Caco-2 (cell line): ENCODE measurements around the gene DOCK6. TPM values are rescaled to one million over a fixed set of nuclear protein-coding genes. Genes with fewer than 3 reads are reported as not detected.
"Not testable (repeated sequence)": the region's sequence is repeated elsewhere in the genome, so short reads cannot be mapped to it uniquely, and the experiment has no call there.

Source experiments
- BruUV-seq: library from RNA; stranded (reverse); fragments of 400-500 nt; replicated peaks from 2 replicates; lab custom pipeline; 2021; lab: Mats Ljungman, UMichigan
- CTCF ChIA-PET: fragments of 300-600 bp; sonication (Branson Sonifier 250); formaldehyde crosslinking; loops from one replicate; lab custom pipeline; 2022; ENCODE audit warnings: antibody characterized with exemption; lab: Charles Lee
- POLR2A ChIA-PET: fragments of 300-600 bp; sonication (Branson Sonifier 250); formaldehyde crosslinking; loops from one replicate; lab custom pipeline; 2022; ENCODE audit warnings: antibody characterized with exemption; lab: Charles Lee
- DNase-seq, 2 experiments: peaks; one replicate each; pipeline versions ENCODE4 v3.0.0 to v3.0.0-alpha.2; 2020 to 2022
- H3K27me3 ChIP-seq: replicated peaks from 2 replicates; pipeline ENCODE4 v1.6.0; 2011; ENCODE audit warnings: low read length; ENCODE audit not compliant: control insufficient read depth, insufficient read depth
- H3K36me3 ChIP-seq: 2 replicates; pipeline ENCODE4 v1.5.1; 2011; ENCODE audit warnings: low read length; ENCODE audit not compliant: control insufficient read depth, insufficient read depth
- H3K4me1 ChIP-seq: fragments of 250-450 bp; sonication (Bioruptor Pico); 2 replicates; pipeline ENCODE4 v1.5.1; 2020; ENCODE audit warnings: mild to moderate bottlenecking
- H3K4me3 ChIP-seq: 2 replicates; pipeline ENCODE4 v1.5.1; 2011; ENCODE audit warnings: low read depth, mild to moderate bottlenecking, control low read depth, low read length
- H3K9me3 ChIP-seq: fragments of 250-450 bp; sonication (Bioruptor Pico); 2 replicates; pipeline ENCODE4 v1.5.1; 2020; ENCODE audit warnings: mild to moderate bottlenecking, moderate library complexity
- H3K27ac Mint-ChIP-seq: one replicate; pipeline ENCODE4 v1.8.0; 2022; ENCODE audit warnings: mixed read lengths; ENCODE audit not compliant: unreplicated experiment
- H3K27me3 Mint-ChIP-seq: one replicate; pipeline ENCODE4 v1.8.0; 2022; ENCODE audit warnings: mixed read lengths; ENCODE audit not compliant: insufficient read depth, unreplicated experiment
- H3K36me3 Mint-ChIP-seq: one replicate; pipeline ENCODE4 v1.8.0; 2022; ENCODE audit warnings: mild to moderate bottlenecking, mixed read lengths; ENCODE audit not compliant: insufficient read depth, unreplicated experiment
- H3K4me1 Mint-ChIP-seq: one replicate; pipeline ENCODE4 v1.8.0; 2022; ENCODE audit warnings: low read depth, mixed read lengths; ENCODE audit not compliant: unreplicated experiment
- H3K4me3 Mint-ChIP-seq: one replicate; pipeline ENCODE4 v1.8.0; 2022; ENCODE audit warnings: mild to moderate bottlenecking, moderate library complexity, mixed read lengths; ENCODE audit not compliant: unreplicated experiment
- H3K9me3 Mint-ChIP-seq: one replicate; pipeline ENCODE4 v1.8.0; 2022; ENCODE audit warnings: mixed read lengths; ENCODE audit not compliant: unreplicated experiment
- intact Hi-C: fragments of 100-400 bp; cut with micrococcal nuclease; formaldehyde crosslinking; loops from one replicate; pipeline ENCODE4 v1.10.0; 2022; ENCODE audit not compliant: unreplicated experiment
- total RNA-seq: library from RNA; stranded (reverse); gene quantifications from 2 replicates; pipeline ENCODE4 v1.2.3, GENCODE V29; 2022
- TF ChIP-seq, protein P1 (sequence below), 2 experiments: fragments of 200-600 bp in 1 of 2; IDR thresholded peaks; 1 replicate in 1 of 2; 2 replicates in 1 of 2; pipeline versions ENCODE4 v1.5.1 to v1.8.0; 2011 to 2022; ENCODE audit warnings: antibody characterized with exemption in 1 of 2, control low read depth in 1 of 2, inconsistent platforms in 1 of 2, low read depth in 1 of 2, low read length in 1 of 2, mild to moderate bottlenecking in 1 of 2, moderate library complexity in 1 of 2; ENCODE audit not compliant: insufficient read depth in 1 of 2, severe bottlenecking in 1 of 2, unreplicated experiment in 1 of 2

Gene DOCK6
- total RNA-seq, 1 experiment from 2014 or later = 84.1 TPM

DNA sequence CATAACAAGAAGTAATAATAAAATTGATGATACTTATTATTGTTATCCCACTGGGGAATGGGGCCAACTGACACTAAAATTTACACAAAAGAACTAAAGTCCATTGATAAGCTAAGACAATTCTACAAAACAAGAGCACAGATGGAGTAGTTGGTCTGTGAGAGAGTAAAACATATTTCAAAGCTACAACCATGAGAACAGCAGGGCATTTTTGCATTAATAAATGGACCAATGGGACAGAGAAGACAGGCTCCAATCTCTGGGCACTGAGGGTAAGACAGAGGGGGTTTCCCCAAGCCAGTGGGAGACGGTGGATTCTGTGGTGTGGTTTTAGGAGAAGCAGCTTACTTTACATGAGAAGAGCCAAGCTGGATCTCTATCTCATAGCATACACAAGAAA lies 79.3 kb downstream of the DOCK6 start:
- ChIA-PET CTCF (interaction anchor here (0.6 kb wide), 1 partner anchor 1184 kb away, joined by 6 read pairs; no protein-coding TSS in a partner anchor), POLR2A (no interaction called here)
- Mint-ChIP-seq H3K4me3 (no peak overlapping the region), H3K27me3 (no peaks in the 10 kb centered on the region), H3K9me3 (no peaks in the 10 kb centered on the region), H3K27ac (no peak overlapping the region), H3K36me3 (peaks cover 16% of the 10 kb centered on the region), H3K4me1 (no peaks in the 10 kb centered on the region)
- H3K4me1 ChIP-seq = no peaks in the 10 kb centered on the region
- H3K36me3 ChIP-seq = no peaks in the 10 kb centered on the region
- no peaks in the 10 kb centered on the region for H3K27me3 ChIP-seq
- H3K4me3 ChIP-seq = no peak overlapping the region
- DNase-seq = no peak
- TF ChIP-seq, protein P1, sequence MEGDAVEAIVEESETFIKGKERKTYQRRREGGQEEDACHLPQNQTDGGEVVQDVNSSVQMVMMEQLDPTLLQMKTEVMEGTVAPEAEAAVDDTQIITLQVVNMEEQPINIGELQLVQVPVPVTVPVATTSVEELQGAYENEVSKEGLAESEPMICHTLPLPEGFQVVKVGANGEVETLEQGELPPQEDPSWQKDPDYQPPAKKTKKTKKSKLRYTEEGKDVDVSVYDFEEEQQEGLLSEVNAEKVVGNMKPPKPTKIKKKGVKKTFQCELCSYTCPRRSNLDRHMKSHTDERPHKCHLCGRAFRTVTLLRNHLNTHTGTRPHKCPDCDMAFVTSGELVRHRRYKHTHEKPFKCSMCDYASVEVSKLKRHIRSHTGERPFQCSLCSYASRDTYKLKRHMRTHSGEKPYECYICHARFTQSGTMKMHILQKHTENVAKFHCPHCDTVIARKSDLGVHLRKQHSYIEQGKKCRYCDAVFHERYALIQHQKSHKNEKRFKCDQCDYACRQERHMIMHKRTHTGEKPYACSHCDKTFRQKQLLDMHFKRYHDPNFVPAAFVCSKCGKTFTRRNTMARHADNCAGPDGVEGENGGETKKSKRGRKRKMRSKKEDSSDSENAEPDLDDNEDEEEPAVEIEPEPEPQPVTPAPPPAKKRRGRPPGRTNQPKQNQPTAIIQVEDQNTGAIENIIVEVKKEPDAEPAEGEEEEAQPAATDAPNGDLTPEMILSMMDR (IDR thresholded peaks at IDR 0.05; ENCODE audit: insufficient read depth in 1 of 2, low read depth in 1 of 2, low read length in 1 of 2, severe bottlenecking in 1 of 2, unreplicated experiment in 1 of 2) = no peak
- BruUV-seq = no TSS peak
- intact Hi-C loops = no loop called here
- no peaks in the 10 kb centered on the region; the same call in 1 of the 2 replicates for H3K9me3 ChIP-seq

DNA sequence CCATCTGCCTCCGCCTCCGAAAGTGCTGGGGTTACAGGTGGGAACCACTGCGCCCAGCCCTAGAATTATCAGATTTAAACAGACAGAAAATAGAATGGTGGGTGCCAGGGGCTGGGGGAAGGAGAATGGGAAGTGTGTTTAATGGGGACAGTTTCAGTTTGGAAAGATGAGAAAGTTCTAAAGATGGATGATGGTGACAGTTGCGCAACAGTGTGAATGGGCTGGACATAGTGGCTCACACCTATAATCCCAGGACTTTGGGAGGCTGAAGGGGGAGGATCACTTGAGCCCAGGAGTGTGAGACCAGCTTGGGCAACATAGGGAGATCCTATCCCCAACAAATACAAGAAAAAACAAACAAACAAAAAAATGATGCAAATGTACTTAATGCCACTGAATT lies 80.8 kb downstream of the DOCK6 start:
- POLR2A ChIA-PET = no interaction called here
- H3K36me3 Mint-ChIP-seq = peaks cover 6% of the 10 kb centered on the region
- intact Hi-C loops = no loop called here
- H3K27ac Mint-ChIP-seq = no peak overlapping the region
- H3K4me3 Mint-ChIP-seq = no peak overlapping the region
- no peaks in the 10 kb centered on the region for H3K9me3 Mint-ChIP-seq
- H3K36me3 ChIP-seq = no peaks in the 10 kb centered on the region
- TF ChIP-seq, protein P1 (IDR thresholded peaks at IDR 0.05; ENCODE audit: insufficient read depth in 1 of 2, low read depth in 1 of 2, low read length in 1 of 2, severe bottlenecking in 1 of 2, unreplicated experiment in 1 of 2) = no peak
- H3K4me1 Mint-ChIP-seq = no peaks in the 10 kb centered on the region
- H3K4me1 ChIP-seq = no peaks in the 10 kb centered on the region
- BruUV-seq = no TSS peak
- no peak overlapping the region for H3K4me3 ChIP-seq
- CTCF ChIA-PET = no interaction called here
- no peaks in the 10 kb centered on the region for H3K27me3 Mint-ChIP-seq
- no peaks in the 10 kb centered on the region for H3K27me3 ChIP-seq
- DNase-seq = no peak
- H3K9me3 ChIP-seq = no peaks in the 10 kb centered on the region; the same call in 1 of the 2 replicates

DNA sequence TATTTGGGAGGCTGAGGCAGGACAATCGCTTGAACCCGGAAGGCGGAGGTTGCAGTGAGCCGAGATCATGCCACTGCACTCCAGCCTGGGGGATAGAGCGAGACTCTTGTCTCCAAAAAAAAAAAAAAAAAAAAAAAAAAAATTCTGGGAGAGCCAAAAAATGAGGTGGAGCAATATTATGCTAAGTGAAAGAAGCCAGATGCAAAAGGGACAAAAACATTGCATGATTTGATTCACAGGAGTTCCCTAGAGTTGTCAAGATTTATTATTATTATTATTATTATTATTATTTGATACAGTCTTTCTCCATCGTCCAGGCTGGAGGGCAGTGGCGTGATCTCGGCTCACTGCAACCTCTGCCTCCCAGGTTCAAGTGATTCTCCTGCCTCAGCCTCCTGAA lies 81.3 kb downstream of the DOCK6 start:
- H3K4me3 Mint-ChIP-seq, BruUV-seq, H3K4me1 ChIP-seq, CTCF ChIA-PET, H3K4me3 ChIP-seq, POLR2A ChIA-PET, H3K4me1 Mint-ChIP-seq, H3K9me3 ChIP-seq, intact Hi-C loops, H3K36me3 Mint-ChIP-seq, H3K27me3 ChIP-seq, H3K27ac Mint-ChIP-seq, H3K27me3 Mint-ChIP-seq, DNase-seq, H3K36me3 ChIP-seq, H3K9me3 Mint-ChIP-seq: not testable (repeated sequence)

DNA sequence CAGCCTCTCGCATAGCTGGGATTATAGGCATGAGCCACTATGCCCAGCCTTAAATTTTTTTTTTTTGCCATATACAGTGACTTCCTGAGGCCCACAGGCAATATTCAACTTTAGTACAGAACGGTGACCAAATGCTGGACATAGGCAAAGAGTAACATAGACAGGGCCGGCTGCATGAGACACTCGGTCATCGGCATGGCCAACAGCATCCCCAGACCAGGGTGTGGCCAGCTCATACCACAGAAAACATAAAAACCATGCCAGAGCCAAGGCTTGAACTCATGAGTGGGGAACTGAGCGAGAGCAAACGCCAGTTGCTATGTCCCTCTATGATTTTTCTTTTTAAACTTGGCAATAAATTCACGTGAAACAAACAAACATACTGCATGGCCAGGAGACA lies 82.0 kb downstream of the DOCK6 start:
- Mint-ChIP-seq H3K9me3 (no peaks in the 10 kb centered on the region), H3K36me3 (peaks cover 5% of the 10 kb centered on the region), H3K4me3 (no peak overlapping the region), H3K27ac (no peak overlapping the region), H3K27me3 (no peaks in the 10 kb centered on the region), H3K4me1 (no peaks in the 10 kb centered on the region)
- no peak for DNase-seq
- POLR2A ChIA-PET = no interaction called here
- TF ChIP-seq, protein P1 (IDR thresholded peaks at IDR 0.05; ENCODE audit: insufficient read depth in 1 of 2, low read depth in 1 of 2, low read length in 1 of 2, severe bottlenecking in 1 of 2, unreplicated experiment in 1 of 2) = no peak
- intact Hi-C loops = no loop called here
- Histone ChIP-seq H3K4me1 (no peaks in the 10 kb centered on the region), H3K4me3 (no peak overlapping the region), H3K27me3 (no peaks in the 10 kb centered on the region), H3K36me3 (no peaks in the 10 kb centered on the region), H3K9me3 (no peaks in the 10 kb centered on the region; the same call in 1 of the 2 replicates)
- BruUV-seq = no TSS peak
- CTCF ChIA-PET = no interaction called here
